T-cell (primary cell): ENCODE results near the gene ADGRF3. TPM values are rescaled to one million over a fixed set of nuclear protein-coding genes. Genes with fewer than 3 reads are reported as not detected.
"Not testable (repeated sequence)": the region's sequence is repeated elsewhere in the genome, so short reads cannot be mapped to it uniquely, and the experiment has no call there.

Source experiments
- ATAC-seq, 4 experiments: fragments of 200-7000 bp in 3 of 4; fragments of 150-1000 bp in 1 of 4; cut with Tn5 transposase; replicated peaks in 1 of 4; 1 replicate in 3 of 4; 2 replicates in 1 of 4; pipeline ENCODE4 v1.10.0; 2021; ENCODE audit warnings: moderate library complexity in 3 of 4, mild to moderate bottlenecking in 2 of 4, moderate number of reproducible peaks in 1 of 4
- CTCF ChIA-PET, 2 donors: fragments of 300-600 bp; sonication (Branson Sonifier 250); formaldehyde crosslinking; loops; one replicate each; lab custom pipeline; 2022; ENCODE audit warnings: antibody characterized with exemption in 2 of 2; lab: Charles Lee
- POLR2A ChIA-PET, 2 donors: fragments of 300-600 bp; sonication (Branson Sonifier 250); formaldehyde crosslinking; loops; one replicate each; lab custom pipeline; 2022; ENCODE audit warnings: antibody characterized with exemption in 2 of 2; lab: Charles Lee
- DNase-seq, 35 experiments: peaks; one replicate each; pipeline versions ENCODE4 v3.0.0 to v3.0.0-alpha.2; 2013 to 2023
- H3K27ac ChIP-seq: one replicate; pipeline ENCODE4 v1.5.1; 2013; ENCODE audit warnings: low read length
- H3K27me3 ChIP-seq, 2 experiments: replicated peaks in 1 of 2; 1 replicate in 1 of 2; 2 replicates in 1 of 2; pipeline versions ENCODE4 v1.6.1 to v1.7.0; 2013; ENCODE audit warnings: low read length in 1 of 2, mixed read lengths in 1 of 2; ENCODE audit not compliant: control insufficient read depth in 2 of 2, insufficient read depth in 2 of 2; ENCODE audit errors: extremely low read depth in 1 of 2
- H3K36me3 ChIP-seq, 2 donors: 1 replicate in 1 of 2; 2 replicates in 1 of 2; pipeline versions ENCODE4 v1.6.1 to v1.7.0; 2013; ENCODE audit warnings: low read length in 1 of 2; ENCODE audit not compliant: control insufficient read depth in 2 of 2, insufficient read depth in 1 of 2; ENCODE audit errors: extremely low read depth in 1 of 2
- H3K4me1 ChIP-seq, 2 experiments: 1 replicate in 1 of 2; 2 replicates in 1 of 2; pipeline versions ENCODE4 v1.6.1 to v1.7.0; 2013; ENCODE audit warnings: low read length in 2 of 2, mixed read lengths in 1 of 2; ENCODE audit not compliant: insufficient read depth in 2 of 2, control insufficient read depth in 1 of 2; ENCODE audit errors: extremely low read depth in 1 of 2
- H3K4me3 ChIP-seq, 2 donors: 1 replicate in 1 of 2; 2 replicates in 1 of 2; pipeline versions ENCODE4 v1.5.1 to v1.7.0; 2013; ENCODE audit warnings: mild to moderate bottlenecking in 2 of 2, low read length in 1 of 2, moderate library complexity in 1 of 2; ENCODE audit not compliant: control insufficient read depth in 1 of 2; ENCODE audit errors: extremely low read depth in 1 of 2
- H3K9me3 ChIP-seq: 2 replicates; pipeline ENCODE4 v1.7.0; 2013
- H3K27ac Mint-ChIP-seq, 2 donors: one replicate each; pipeline ENCODE4 v1.8.0; 2020 to 2021; ENCODE audit warnings: mild to moderate bottlenecking in 2 of 2, mixed read lengths in 2 of 2
- H3K27me3 Mint-ChIP-seq, 2 donors: one replicate each; pipeline ENCODE4 v1.8.0; 2021 to 2022; ENCODE audit warnings: mixed read lengths in 2 of 2
- H3K36me3 Mint-ChIP-seq: one replicate; pipeline ENCODE4 v1.8.0; 2021; ENCODE audit warnings: mixed read lengths
- H3K4me1 Mint-ChIP-seq, 3 donors: one replicate each; pipeline ENCODE4 v1.8.0; 2020 to 2022; ENCODE audit warnings: mixed read lengths in 3 of 3, mild to moderate bottlenecking in 1 of 3
- H3K4me3 Mint-ChIP-seq, 3 donors: one replicate each; pipeline ENCODE4 v1.8.0; 2020 to 2022; ENCODE audit warnings: mild to moderate bottlenecking in 3 of 3, mixed read lengths in 3 of 3, moderate library complexity in 3 of 3
- H3K9me3 Mint-ChIP-seq, 3 donors: one replicate each; pipeline ENCODE4 v1.8.0; 2020 to 2022; ENCODE audit warnings: mixed read lengths in 3 of 3
- WGBS: methylation state at CpG from one replicate; pipeline ENCODE4 v1.1.5; 2013; ENCODE audit warnings: missing lambda C conversion rate; ENCODE audit not compliant: insufficient coverage; 5-methylcytosine and 5-hydroxymethylcytosine counted together
- total RNA-seq, 35 experiments: library from RNA in 6 of 35; stranded (reverse) in 6 of 35; fragments of 120-200 nt in 1 of 35; gene quantifications; one replicate each; pipeline versions ENCODE4 v1.2.1 to v1.2.4 and lab custom pipeline; 2013 to 2026

Gene ADGRF3
- total RNA-seq, 5 donors from 2014 or later (not counting 1 experiment from before 2014, with no cell fraction given) = 1.3 to 3.4 (median 2.1) TPM

DNA sequence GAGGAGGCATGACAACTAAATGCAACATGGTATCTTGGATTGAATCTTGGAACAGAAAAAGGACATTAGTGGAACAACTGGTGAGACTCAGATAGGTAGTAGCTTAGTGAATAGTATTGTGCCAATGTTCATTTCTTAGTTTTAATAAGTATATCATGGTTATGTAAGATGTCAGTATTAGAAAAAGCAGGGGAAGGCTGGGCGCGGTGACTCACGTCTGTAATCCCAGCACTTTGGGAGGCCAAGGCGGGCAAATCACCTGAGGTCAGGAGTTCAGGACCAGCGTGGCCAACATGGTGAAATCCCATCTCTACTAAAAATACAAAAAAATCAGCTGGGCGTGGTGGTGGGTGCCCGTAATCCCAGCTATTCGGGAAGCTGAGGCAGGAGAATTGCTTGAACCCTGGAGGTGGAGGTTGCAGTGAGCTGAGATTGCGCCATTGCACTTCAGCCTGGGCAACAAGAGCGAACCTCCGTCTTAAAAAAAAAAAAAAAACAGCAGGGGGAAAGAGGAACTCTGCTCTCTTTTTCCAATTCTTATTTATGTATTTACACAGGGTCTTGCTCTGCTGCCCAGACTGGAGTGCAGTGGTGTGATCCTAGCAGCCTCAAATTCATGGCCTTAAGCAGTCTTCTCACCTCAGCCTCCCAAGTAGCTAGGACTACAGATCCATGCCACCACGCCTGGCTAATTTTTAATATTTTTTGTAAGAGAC, 77.8 kb downstream of the ADGRF3 start:
- peaks cover 5 to 15% of the 10 kb centered on the region in 2 donors for H3K36me3 ChIP-seq
- H3K4me3 Mint-ChIP-seq, H3K9me3 ChIP-seq, H3K9me3 Mint-ChIP-seq, POLR2A ChIA-PET, H3K27me3 ChIP-seq, H3K4me1 Mint-ChIP-seq, ATAC-seq, H3K27me3 Mint-ChIP-seq, H3K27ac ChIP-seq, H3K4me1 ChIP-seq, H3K4me3 ChIP-seq, DNase-seq: not testable (repeated sequence)
- Mint-ChIP-seq H3K36me3 (peaks cover 26% of the 10 kb centered on the region), H3K27ac (peak overlapping the region in 1 of 2 donors; percentile 16)
- WGBS = no CpG with 5 or more reads among the region's 12 CpGs
- CTCF ChIA-PET = interaction anchor here in 1 of 2 donors (0.6 kb wide), 1 partner anchor 50 kb away, joined by 4 read pairs; no protein-coding TSS in a partner anchor

DNA sequence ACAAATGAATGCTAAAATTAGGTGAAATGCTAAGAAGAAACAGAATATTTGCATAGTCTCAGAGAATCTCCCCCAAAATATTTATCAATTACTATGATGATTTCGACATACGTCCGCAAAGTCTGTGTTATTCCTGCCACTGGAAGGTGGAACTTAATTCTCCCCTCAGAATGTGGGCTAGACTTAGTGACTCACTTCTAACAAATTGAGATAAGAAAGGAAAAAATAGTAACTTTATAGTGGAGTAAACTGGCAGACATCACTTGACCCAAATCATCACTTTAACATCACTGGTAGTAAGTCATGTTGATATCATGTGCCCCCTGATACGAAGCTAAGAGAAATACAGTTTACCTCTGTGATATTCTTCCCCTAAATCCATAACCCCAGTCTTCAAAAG, 78.4 kb downstream of the ADGRF3 start:
- no peak overlapping the region for H3K4me3 ChIP-seq
- POLR2A ChIA-PET = no interaction called here
- H3K27me3 Mint-ChIP-seq = no peaks in the 10 kb centered on the region
- no peak overlapping the region for H3K4me3 Mint-ChIP-seq
- peaks cover 0 to 3% (median 0%) of the 10 kb centered on the region in 3 donors for H3K4me1 Mint-ChIP-seq
- H3K9me3 ChIP-seq = no peaks in the 10 kb centered on the region
- no peak overlapping the region for H3K27ac ChIP-seq
- H3K36me3 Mint-ChIP-seq = peaks cover 29% of the 10 kb centered on the region
- H3K4me1 ChIP-seq = no peaks in the 10 kb centered on the region
- WGBS = no CpG with 5 or more reads among the region's 4 CpGs
- H3K9me3 Mint-ChIP-seq = no peaks in the 10 kb centered on the region
- DNase-seq = no peak
- H3K36me3 ChIP-seq = peaks cover 5 to 20% of the 10 kb centered on the region in 2 donors
- no peak for ATAC-seq
- no peaks in the 10 kb centered on the region for H3K27me3 ChIP-seq
- H3K27ac Mint-ChIP-seq = no peak overlapping the region
- CTCF ChIA-PET = interaction anchor here in 1 of 2 donors (0.6 kb wide), 1 partner anchor 49 kb away, joined by 4 read pairs; no protein-coding TSS in a partner anchor

DNA sequence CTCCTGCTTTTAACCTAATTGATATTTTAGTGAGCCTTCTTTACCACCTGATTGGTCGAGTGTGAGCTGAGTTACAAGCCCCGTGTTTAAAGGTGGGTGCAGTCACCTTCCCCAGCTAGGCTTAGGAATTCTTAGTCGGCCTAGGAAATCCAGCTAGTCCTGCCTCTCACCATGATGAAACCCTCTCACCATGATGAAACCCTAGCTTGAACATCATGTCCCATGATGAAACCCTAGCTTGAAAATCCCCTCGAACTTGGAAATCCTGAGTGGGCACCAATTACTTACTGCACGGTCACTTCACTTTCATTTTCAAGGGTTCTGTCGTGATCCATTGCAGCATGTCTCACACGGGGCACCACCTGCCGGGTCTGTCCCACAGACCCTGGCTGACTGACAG, 87.8 kb downstream of the ADGRF3 start:
- H3K27me3 ChIP-seq, DNase-seq, H3K4me1 Mint-ChIP-seq, H3K4me3 ChIP-seq, H3K27ac Mint-ChIP-seq, H3K9me3 ChIP-seq, H3K9me3 Mint-ChIP-seq, H3K27ac ChIP-seq, CTCF ChIA-PET, H3K4me1 ChIP-seq, ATAC-seq, H3K4me3 Mint-ChIP-seq, H3K27me3 Mint-ChIP-seq: not testable (repeated sequence)
- WGBS = 90% methylated on average over 8 of the region's 8 CpGs
- H3K36me3 Mint-ChIP-seq = peaks cover 32% of the 10 kb centered on the region
- H3K36me3 ChIP-seq = peaks cover 0 to 53% of the 10 kb centered on the region in 2 donors
- POLR2A ChIA-PET = interaction anchor here in 1 of 2 donors (0.6 to 1.1 kb wide), 2 partner anchors 62 to 63 kb away, joined by 3 to 12 read pairs; no protein-coding TSS in a partner anchor

Other genes with a start within 250 kb of the ADGRF3 start
- 1 to 10 TPM; 2.9 to 9.1 (median 5.2) TPM for gene GAREM2, start 173.7 kb downstream of the ADGRF3 start, total RNA-seq
- 10 to 100 TPM; 76.1 to 95.8 (median 91.9) TPM for gene HADHA, start 102.2 kb downstream of the ADGRF3 start, total RNA-seq
- 10 to 100 TPM; 44.4 to 62.9 (median 54.3) TPM for gene HADHB, start 101.8 kb downstream of the ADGRF3 start, total RNA-seq
- gene SELENOI, start 646 bp downstream of the ADGRF3 start, total RNA-seq = 10 to 100 TPM; 18.3 to 37.1 (median 22.0) TPM
- not detected for gene DRC1, start 55.1 kb upstream of the ADGRF3 start, total RNA-seq
- gene OTOF, start 131.3 kb upstream of the ADGRF3 start, total RNA-seq = 1 to 10 TPM in 1 of 5 donors, under 1 TPM in 4; 0.20 to 2.8 (median 0.45) TPM